HUES64 (cell line): ENCODE data around the gene AEBP2.
A peak's percentile ranks its signal among the peaks of the same experiment; 100 is the strongest.
"Not testable (repeated sequence)": the region's sequence is repeated elsewhere in the genome, so short reads cannot be mapped to it uniquely, and the experiment has no call there.

ENCODE experiments used
- H3K27ac ChIP-seq: 2 replicates; pipeline ENCODE4 v1.7.0; 2013; ENCODE audit warnings: low read depth, low read length, inconsistent platforms
- H3K27me3 ChIP-seq: 2 replicates; pipeline ENCODE4 v1.6.1; 2013; ENCODE audit warnings: mild to moderate bottlenecking, low read length; ENCODE audit not compliant: insufficient read depth
- H3K36me3 ChIP-seq: 2 replicates; pipeline ENCODE4 v1.6.1; 2013; ENCODE audit warnings: mild to moderate bottlenecking, low read length; ENCODE audit not compliant: insufficient read depth
- H3K4me1 ChIP-seq: 2 replicates; pipeline ENCODE4 v1.6.1; 2013; ENCODE audit warnings: mild to moderate bottlenecking, low read length, moderate library complexity; ENCODE audit not compliant: insufficient read depth
- H3K4me3 ChIP-seq: 2 replicates; pipeline ENCODE4 v1.5.1; 2013; ENCODE audit warnings: mild to moderate bottlenecking, low read length, moderate library complexity
- H3K9ac ChIP-seq: 2 replicates; pipeline ENCODE4 v1.6.1; 2013; ENCODE audit warnings: mild to moderate bottlenecking, low read depth, low read length
- H3K9me3 ChIP-seq: 2 replicates; pipeline ENCODE4 v1.6.1; 2013; ENCODE audit warnings: low read depth, low read length; ENCODE audit not compliant: insufficient read depth
- WGBS: fragments of 150-250, 120-280 bp; methylation state at CpG from one replicate; pipeline ENCODE4 v1.1.7; 2013; ENCODE audit warnings: missing lambda C conversion rate; 5-methylcytosine and 5-hydroxymethylcytosine counted together

Gene AEBP2

DNA sequence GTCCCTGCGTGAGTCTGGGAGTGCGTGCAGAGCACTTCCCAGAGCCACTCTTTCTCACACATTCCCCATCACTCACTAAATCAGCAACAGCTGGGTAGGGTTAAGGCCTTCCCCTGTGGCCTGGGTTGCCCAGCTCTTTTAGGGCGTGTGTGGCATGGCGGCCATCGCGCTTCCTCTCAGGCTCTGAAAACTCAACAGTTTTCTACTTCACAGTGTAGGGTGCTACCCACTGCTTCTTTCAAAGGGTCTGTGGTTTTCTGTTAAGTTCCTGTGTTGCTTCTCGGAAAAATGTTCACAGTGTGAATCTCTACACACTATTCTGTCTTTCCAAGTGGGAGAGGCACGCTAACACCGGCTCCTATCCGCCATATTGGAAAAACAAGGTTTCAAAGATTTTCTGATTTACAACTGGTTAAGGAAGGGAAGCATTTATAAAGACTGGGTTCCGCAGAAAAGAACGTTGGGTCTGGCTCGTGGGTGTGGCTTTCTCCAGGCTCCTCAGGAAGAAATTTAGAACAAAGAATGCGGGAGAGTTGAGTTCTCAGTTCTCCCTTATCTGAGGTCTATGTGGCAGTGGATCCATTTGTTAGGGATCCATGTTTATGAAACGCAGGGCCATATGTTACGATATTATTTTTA, 34.9 kb upstream of the AEBP2 start:
- Histone ChIP-seq H3K36me3 (no peaks in the 10 kb centered on the region), H3K4me1 (peaks cover 6% of the 10 kb centered on the region), H3K27me3 (no peaks in the 10 kb centered on the region), H3K9me3 (no peaks in the 10 kb centered on the region), H3K4me3 (no peak overlapping the region), H3K27ac (no peak overlapping the region), H3K9ac (no peak overlapping the region)
- 93% methylated on average over 16 of the region's 16 CpGs for WGBS

DNA sequence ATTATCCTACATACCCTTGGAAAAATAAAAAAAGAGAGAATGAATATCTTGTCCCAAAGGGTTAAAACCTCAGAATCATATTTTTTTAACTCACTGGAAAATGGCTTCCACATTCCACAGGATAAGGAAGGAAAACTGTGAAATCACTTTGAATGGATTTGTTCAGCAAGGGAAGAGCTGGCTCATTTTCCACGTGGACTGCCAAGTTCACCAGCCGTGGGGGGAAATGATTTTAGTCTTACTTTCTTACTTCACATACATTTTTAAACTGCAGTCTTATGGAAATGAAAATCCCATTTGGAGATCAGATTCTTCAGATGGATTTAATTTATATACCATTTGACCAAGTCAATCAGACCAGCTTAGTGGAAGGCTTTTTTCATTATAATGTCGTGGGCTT, 29.9 kb upstream of the AEBP2 start:
- Histone ChIP-seq H3K9me3 (no peaks in the 10 kb centered on the region), H3K4me1 (peaks cover 32% of the 10 kb centered on the region), H3K36me3 (no peaks in the 10 kb centered on the region), H3K4me3 (no peak overlapping the region), H3K27me3 (no peaks in the 10 kb centered on the region), H3K27ac (peak overlapping the region; percentile 84; the same call in 1 of the 2 replicates), H3K9ac (0 out of 2 replicates have a peak overlapping the region, but pooled peaks have one; percentile 7)
- WGBS: 36% methylated on average over 2 of the region's 3 CpGs

DNA sequence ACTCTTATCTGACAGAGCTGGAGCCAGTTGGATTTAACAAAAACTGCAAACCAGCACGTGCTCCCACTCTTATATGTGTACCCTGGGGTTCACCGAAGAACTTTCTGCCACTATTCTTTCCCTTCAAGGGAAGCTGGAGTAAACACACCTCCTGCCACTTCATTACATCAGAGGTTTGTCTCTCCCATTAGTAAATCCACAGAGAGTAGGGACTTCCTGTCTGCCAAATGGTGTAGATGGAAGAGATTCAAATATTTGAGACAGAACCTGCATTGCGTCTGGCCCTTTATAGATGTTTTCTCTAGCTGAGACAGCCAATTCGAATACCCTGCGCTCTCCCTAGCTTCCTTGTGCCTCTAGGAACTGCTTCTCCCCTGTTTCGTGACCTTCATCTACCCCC, 29.1 kb upstream of the AEBP2 start:
- Histone ChIP-seq H3K9ac (no peak overlapping the region), H3K27ac (peak overlapping the region; percentile 84)
- 42% methylated on average over 6 of the region's 6 CpGs for WGBS

DNA sequence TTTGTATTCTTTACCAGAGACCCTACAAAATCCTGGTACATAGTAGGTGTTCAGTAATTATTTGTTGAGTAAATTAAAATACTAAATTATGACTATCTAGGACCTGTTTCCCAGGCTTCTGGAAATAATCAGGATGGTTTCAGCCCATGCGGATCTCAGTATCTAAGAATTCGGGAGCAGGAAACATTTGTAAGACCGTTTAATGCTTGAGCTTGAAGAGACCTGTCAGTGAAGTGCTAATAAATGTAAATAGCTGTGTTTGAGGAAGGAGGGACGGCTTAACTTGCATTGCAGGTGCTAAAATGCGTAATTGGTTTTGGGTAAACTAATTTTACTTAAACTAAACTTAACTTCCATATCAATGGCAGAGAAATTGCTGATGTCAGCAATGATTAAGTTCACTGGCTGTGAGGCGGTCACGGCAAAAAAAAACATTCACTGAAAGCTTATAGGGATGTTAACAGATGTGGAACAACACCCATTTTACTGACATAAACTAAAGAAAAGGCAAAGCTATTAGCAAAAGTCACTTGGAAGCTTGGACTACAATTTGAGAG, 28.6 kb upstream of the AEBP2 start:
- H3K9me3 ChIP-seq: no peaks in the 10 kb centered on the region
- 25% methylated on average over 6 of the region's 7 CpGs for WGBS
- H3K27me3 ChIP-seq: no peaks in the 10 kb centered on the region
- no peak overlapping the region for H3K9ac ChIP-seq
- H3K4me3 ChIP-seq: no peak overlapping the region
- H3K36me3 ChIP-seq: no peaks in the 10 kb centered on the region
- H3K27ac ChIP-seq: peak overlapping the region; percentile 84
- H3K4me1 ChIP-seq: peaks cover 32% of the 10 kb centered on the region

More for the DNA sequence above, 29.1 kb upstream of the AEBP2 start:
- Histone ChIP-seq H3K27me3 (no peaks in the 10 kb centered on the region), H3K4me1 (peaks cover 32% of the 10 kb centered on the region), H3K36me3 (no peaks in the 10 kb centered on the region), H3K4me3 (no peak overlapping the region), H3K9me3 (no peaks in the 10 kb centered on the region)

DNA sequence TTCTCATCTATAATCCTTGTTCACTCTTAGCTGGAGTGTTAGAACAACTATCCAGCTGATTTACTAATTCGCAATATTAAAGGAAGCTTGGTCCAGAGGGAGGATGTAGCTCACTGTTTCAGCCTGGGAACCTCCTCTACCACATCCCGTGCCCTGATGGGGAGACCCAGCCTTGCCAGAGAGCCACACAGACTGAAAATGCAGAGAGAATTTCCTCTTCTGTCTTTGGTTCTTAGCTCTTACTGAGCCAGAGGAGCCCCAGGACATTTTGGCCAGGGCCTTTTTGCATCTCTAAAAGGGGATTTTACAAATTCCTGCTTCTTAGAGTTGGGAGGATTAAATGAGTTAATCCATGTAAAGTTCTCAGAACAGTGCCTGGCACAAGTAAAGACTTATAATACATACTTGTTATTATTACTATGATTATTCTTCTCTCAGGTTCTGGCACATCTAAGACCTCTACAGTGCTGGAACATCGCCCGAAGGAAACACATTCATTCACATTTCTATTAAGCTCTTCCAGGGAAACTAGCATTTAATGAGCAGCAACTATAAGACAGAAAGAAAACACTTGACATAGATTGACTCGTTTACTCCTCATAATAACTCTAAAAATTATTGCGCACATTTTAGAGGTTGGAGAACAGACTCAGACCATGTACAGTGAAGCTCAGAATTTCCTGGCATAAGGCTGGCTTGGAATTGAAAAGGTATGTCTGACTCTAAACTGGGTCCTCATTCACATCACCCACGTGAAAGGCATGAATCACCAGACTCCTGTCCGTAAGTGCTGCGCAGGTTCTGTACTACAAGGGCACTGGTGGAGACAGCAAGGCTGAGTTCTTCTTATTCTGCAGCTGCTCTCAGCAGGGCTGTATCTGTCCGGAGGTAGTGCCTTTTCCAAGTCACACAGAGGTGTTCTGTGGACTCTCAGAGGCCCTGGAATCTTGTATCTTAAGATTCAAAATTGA, 27.8 kb upstream of the AEBP2 start:
- peaks cover 32% of the 10 kb centered on the region for H3K4me1 ChIP-seq
- H3K9me3 ChIP-seq: no peaks in the 10 kb centered on the region
- H3K27me3 ChIP-seq: no peaks in the 10 kb centered on the region
- no peak overlapping the region for H3K4me3 ChIP-seq
- H3K9ac ChIP-seq: no peak overlapping the region
- peak overlapping the region; percentile 84 for H3K27ac ChIP-seq
- H3K36me3 ChIP-seq: no peaks in the 10 kb centered on the region
- 63% methylated on average over 10 of the region's 10 CpGs for WGBS

DNA sequence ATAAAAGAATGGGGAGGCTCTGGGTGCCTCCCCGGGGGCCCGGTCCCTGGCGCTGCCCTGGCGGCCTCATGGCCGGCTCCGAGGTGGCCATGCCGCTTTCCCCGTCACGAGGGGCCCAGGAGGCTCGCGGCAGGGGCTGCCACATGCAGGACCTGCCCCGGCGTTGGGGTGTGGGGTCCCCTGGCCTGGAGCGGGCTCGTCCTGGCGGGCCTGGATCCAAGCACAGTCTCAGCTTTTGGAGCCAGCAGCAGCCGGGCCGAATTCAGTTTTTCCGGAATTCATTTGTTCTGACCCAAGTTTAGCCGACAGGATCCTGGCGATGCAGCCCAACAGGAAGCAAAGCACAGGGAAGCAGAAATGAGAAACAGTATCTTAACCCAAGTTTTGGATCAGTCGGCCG, 26.4 kb upstream of the AEBP2 start:
- H3K9me3 ChIP-seq: no peaks in the 10 kb centered on the region
- no peaks in the 10 kb centered on the region for H3K27me3 ChIP-seq
- H3K4me3 ChIP-seq: no peak overlapping the region
- H3K36me3 ChIP-seq: no peaks in the 10 kb centered on the region
- 94% methylated on average over 23 of the region's 23 CpGs for WGBS
- H3K4me1 ChIP-seq: peaks cover 32% of the 10 kb centered on the region
- H3K9ac ChIP-seq: no peak overlapping the region
- H3K27ac ChIP-seq: peak overlapping the region; percentile 42; the same call in 1 of the 2 replicates

DNA sequence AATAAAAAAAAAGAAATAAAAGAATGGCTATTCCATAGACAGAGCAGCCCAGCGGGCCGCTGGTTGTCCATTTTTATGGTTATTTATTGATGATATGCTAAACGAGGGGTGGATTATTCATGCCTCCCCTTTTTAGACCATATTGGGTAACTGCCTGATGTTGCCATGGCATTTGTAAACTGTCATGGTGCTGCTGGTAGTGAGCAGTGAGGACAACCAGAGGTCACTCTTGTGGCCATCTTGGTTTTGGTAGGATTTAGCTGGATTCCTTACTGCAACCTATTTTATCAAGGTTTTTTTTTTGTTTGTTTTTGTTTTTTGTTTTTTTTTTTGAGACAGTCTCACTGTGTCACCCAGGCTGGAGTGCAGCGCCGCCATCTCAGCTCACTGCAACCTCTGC, 25.7 kb upstream of the AEBP2 start:
- not testable (repeated sequence) for H3K4me3 ChIP-seq, H3K36me3 ChIP-seq, H3K27ac ChIP-seq, H3K9me3 ChIP-seq, H3K27me3 ChIP-seq, H3K9ac ChIP-seq
- WGBS: 89% methylated on average over 5 of the region's 5 CpGs
- H3K4me1 ChIP-seq: peaks cover 32% of the 10 kb centered on the region

DNA sequence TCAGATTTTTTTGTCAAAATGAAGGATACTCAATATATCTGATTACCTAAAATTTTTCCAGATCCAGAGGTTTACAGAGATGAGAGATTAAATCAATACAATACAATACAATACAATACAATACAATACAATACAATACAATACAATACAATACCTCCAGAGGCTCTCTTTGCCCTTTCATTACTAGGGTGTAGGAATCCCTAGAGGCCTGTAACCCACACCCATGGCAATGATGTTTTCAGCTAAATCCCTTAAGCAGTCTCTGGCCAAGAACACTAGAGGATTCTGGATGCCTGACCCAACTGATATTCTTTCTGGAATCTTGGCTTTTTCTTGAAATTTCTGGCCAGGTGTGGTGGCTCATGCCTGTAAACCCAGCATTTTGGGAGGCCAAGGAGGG, 23.7 kb upstream of the AEBP2 start:
- Histone ChIP-seq H3K9ac (no peak overlapping the region), H3K36me3 (no peaks in the 10 kb centered on the region), H3K9me3 (no peaks in the 10 kb centered on the region), H3K4me3 (no peak overlapping the region), H3K4me1 (peaks cover 14% of the 10 kb centered on the region), H3K27me3 (no peaks in the 10 kb centered on the region), H3K27ac (no peak overlapping the region)

DNA sequence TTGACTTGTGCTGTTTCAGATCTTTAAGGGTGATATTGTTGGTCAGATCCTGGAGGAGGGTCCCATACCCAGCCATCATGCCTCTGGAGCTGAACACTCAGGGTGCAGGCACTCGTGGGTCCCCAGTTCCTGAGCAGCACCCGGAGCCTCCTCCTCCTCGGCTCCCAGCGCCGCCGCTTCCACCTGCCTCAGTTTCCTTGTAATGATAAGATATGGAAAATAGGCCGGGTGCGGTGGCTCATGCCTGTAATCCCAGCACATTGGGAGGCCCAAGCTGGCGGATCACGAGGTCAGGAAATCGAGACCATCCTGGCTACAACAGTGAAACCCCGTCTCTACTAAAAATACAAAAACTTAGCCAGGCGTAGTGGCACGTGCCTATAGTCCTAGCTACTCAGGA, 20.2 kb upstream of the AEBP2 start:
- no peaks in the 10 kb centered on the region for H3K9me3 ChIP-seq
- WGBS: 95% methylated on average over 14 of the region's 14 CpGs

DNA sequence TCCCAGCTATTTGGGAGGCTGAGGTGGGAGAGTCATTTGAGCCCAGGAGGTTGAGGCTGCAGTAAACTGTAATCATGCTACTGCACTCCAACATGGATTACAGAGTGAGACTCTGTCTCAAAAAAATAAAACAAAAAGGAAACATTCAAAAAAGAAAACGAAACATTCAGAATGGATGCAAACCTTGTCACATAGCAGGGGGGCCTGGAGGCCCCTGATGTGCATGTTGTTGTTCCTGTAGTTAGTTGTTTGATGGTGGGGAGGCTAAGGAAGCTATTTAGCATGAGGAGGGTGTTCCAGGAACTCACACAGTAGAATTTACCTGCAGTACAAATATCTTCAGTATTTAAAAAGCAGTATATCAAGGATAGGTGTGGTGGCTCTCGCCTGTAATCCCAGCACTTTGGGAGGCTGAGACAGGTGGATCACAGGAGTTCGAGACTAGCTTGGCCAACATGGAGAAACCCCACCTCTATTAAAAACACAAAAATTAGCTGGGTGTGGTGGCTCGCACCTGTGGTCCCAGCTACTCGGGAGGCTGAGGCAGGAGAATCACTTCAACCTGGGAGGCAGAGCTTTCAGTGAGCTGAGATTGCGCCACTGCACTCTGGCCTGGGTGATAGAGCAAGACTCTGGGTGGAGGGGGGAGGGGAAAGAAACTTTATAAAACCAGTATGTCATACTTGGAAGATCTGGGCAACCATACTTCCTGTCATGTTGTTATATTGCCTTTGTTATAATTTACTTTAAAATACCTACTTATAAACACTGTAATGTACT, 17.6 kb upstream of the AEBP2 start:
- 92% methylated on average over 5 of the region's 6 CpGs for WGBS
- H3K9ac ChIP-seq: no peak overlapping the region
- no peaks in the 10 kb centered on the region for H3K27me3 ChIP-seq
- no peaks in the 10 kb centered on the region for H3K4me1 ChIP-seq
- no peak overlapping the region for H3K4me3 ChIP-seq
- H3K27ac ChIP-seq: no peak overlapping the region
- H3K36me3 ChIP-seq: no peaks in the 10 kb centered on the region
- H3K9me3 ChIP-seq: no peaks in the 10 kb centered on the region

More for the DNA sequence above, 20.2 kb upstream of the AEBP2 start:
- Histone ChIP-seq H3K27ac (no peak overlapping the region), H3K9ac (no peak overlapping the region), H3K27me3 (no peaks in the 10 kb centered on the region), H3K4me3 (no peak overlapping the region), H3K36me3 (no peaks in the 10 kb centered on the region), H3K4me1 (no peaks in the 10 kb centered on the region)
